NCI-H187 treated with DMSO at 0.1 percent for 48 hours (cell line): ENCODE data around the gene PLA1A.
"Not testable (repeated sequence)": the region's sequence is repeated elsewhere in the genome, so short reads cannot be mapped to it uniquely, and the experiment has no call there.

Experiments used
- DNase-seq: peaks from one replicate; lab custom pipeline; 2025; lab: John Stamatoyannopoulos, UW

Gene PLA1A

DNA sequence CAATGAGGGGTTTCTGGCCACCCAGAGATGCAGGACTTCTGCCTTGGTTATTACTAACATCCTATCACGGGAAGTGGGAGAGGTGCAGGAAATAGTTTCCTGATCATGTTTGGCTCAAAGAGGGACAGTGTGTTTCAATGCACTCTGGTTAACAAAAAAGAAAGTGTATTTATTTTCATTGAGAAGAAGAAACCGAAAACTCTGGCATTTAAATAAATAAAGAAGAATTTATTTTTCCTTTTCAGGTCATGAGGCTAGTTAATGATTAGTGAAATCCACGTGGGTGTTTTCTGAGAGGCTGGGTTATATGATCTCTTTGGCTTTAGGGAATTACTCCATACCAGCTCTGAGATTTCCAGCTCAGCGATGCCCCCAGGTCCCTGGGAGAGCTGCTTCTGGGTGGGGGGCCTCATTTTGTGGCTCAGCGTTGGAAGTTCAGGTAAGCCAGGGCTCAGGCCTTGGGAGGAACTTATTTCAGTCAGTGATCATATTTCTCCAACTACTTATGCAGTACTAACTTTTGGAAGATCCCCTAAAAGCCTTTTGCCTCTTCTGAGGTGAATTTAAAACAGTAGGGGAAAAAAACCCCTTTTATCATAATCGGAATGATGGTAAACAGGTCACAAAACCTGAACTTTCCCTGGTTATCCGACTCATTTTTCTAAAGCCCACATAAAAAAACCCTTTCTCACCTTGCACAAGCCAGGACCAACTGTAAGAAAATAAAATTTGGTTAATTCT lies at the start of gene PLA1A:
Gene PLA1A (plus strand): TSS at position 338 of the 741 bp plus-strand sequence. CDS start 29 bp downstream, at position 367.
- DNase-seq: no peak

DNA sequence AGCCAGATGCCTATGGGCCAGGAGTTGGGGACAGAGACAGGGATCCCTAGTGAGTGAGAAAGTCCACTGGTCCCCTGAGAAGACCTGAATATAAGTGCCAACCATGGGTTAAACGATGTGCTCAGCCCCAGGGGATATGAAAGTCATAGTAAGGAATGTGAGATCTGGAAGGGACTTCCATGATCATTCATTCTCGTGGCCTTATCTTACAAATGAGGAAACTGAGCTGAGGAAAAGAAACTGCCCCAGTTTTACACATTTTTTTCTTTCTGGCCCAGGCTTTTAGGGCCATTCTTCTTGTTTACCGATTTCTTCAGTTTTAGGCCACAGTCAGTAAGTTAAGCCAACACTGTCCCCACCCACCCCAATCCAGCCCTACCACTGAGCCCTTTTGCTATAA lies 49.3 kb upstream of the PLA1A start:
- DNase-seq: no peak

DNA sequence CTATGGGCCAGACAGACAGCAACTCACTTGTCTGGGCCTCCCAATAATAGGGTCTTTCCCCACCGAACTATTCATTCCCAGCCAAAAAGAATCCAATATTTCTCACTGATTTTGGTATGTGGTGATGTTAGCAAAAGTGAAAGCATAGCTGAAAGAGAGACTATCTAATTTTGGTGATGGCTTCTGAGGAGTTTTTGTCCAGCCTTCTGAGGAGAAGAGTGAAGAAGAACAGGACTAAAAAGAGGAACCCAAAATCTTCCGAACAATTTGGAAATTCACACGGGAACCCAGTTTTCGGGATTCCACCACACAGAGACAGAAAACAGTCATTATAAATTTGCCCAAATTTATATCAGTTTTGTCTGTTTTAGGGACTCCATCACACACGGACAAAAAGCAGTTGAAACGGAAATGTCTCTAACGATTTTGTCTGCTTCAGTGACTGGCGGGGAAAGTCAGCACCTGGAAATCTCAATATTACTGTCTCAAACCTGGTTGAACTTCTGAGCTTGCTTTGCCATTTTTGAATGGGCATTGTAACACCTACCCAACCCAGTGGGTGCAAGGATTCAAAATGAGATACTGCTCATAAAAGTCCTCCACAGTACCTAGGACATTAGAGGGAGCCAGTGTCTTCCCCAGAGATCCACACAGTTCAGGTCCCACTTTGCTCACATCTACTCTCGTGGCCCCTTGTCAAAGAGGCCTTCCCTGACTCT lies 47.3 kb upstream of the PLA1A start:
- no peak for DNase-seq

DNA sequence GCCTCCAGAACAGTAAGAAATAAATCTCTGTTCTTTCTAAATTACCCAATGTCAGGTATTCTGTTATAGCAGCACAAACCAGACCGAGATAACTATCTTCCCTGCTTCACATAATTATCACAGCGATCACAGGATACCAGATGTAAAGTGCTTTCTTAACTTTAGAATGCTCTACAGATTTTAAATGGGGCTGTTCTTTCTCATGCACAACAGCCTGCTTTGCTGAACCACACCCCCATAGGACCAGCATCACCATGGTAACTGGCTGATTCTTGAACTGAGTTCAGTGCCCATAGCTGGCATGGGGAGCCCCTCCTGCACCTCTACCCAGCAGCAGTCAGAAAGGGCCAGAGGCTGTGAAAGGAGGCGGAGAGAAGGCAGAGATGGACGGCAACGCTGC lies 46.1 kb upstream of the PLA1A start:
- DNase-seq: no peak

DNA sequence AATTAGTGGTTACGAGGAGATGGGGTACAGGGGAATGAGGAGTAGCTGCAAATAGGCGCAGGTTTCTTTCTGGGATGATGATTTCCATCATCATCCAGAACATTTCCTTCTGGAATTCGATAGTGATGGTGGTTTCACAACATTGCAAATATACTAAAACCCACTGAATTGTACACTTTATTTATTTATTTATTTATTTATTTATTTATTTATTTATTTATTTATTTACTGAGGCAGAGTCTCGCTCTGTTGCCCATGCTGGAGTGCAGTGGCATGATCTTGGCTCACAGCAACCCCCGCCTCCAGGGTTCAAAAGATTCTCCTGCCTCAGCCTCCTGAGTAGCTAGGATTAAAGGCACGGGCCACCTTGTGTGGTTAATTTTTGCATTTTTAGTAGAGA lies 44.8 kb upstream of the PLA1A start:
- not testable (repeated sequence) for DNase-seq

DNA sequence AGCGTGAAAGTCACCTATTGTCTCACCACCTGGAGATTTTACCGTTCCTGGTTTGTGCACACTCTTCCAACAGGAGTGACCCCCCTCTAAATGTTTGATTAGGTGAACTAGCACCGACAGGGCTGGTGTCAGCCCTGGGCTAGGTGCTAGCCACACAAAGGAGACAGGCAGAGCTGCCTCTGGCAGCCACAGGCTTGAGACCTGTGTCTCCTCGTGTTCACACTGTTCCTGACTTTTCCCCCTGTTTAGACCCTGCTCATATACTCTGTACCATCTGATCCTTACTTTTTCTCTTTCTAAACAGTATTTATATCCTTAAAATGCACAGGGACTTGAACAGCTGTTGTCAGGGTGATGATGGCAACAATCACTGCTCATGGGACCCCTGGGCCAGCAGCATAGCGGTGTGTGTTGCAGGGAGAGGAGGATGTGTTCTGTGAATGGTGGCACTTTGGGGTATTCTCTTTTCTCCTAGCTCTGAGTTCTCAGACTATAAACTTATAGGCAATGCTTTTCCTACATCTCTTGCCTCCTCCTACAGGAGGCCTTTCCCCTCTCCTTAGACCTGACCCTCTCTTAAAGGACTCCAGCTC lies 43.8 kb upstream of the PLA1A start:
- DNase-seq: no peak

DNA sequence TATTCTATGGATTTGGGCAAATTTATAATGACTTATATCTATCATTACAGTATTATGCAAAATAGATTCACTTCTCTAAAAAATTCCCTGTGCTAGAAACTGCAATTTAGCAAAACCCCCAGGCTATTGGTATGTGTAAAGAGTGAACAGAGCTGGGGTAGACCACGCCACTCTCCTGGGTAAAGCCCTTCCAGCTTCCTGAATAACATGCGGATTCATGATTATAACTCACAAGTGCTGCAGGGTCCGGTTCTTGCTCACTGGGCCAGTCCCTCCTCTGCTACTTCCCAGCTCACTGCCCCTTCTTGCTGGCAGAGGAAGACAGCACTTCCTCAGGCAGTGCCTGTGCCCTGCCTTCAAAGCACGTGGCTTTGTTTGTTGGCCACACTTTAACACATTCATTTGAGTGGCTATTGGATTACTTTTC lies 42.4 kb upstream of the PLA1A start:
- no peak for DNase-seq

- DNase-seq: no peak
These were observed 41.8 kb upstream of the PLA1A start for GRCh38 chr3:119555929-119556328.

DNA sequence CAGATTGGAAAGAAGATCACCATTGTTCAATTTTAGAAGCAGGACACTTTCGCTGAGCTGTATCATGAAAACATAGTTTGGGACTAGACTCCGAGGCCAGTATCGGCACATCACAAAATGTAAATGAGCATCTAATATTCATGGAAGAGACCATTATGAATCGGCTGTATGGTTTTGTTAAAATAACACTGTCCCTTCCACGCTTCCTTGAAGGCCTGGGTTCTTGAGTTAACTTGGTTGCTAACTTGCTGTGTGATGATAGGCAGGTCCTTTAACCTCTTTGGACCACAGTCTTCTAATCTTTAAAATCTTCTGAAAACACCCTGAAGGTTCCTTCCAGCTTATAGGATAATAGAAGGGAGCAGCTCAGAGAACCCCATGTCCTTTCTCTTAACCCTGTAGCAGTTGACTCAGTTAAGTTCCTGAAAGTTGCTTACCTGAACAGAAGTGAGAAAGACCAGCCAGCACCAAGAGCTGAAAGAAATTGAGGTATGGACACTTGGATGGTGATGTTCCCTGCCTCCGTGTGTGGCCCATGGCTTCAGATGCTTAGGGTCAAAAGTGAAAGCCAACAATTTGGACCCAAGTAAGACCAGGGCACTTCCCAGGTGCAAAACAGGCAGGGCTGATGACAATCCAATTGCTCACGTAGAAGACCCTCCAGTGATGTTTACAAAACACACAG lies 40.4 kb upstream of the PLA1A start:
- DNase-seq: no peak

GRCh38 chr3:119557877-119558269 lies 39.8 kb upstream of the PLA1A start:
- no peak for DNase-seq

DNA sequence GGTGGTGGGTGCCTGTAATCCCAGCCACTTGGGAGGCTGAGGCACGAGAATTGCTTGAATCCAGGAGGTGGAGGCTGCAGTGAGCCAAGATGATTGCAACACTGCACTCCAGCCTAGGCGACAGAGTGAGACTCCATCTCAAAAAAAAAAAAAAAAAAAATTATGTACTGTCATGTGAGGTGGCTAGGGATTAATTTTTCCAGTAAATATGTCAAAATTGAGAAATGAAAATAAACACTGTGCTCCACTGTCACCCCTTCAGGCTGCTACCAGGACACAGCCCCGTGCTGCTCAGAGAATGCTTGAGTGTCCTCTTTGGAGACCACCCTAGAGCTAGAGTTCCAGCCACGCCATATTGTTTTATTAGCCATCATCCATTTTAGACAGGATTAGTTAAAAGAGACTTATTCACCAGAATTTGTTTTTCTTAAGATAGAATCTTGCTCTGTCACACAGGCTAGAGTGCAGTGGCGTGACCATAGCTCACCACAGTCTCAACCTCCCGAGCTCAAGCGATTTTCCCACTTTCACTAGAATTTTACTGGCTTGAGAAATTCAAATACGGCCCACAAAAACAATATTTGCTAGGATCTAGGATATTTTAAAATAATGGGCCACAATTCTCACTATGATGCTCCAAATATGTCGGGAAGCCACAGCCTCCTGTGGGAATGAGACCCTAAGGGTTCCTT lies 38.9 kb upstream of the PLA1A start:
- DNase-seq: no peak

DNA sequence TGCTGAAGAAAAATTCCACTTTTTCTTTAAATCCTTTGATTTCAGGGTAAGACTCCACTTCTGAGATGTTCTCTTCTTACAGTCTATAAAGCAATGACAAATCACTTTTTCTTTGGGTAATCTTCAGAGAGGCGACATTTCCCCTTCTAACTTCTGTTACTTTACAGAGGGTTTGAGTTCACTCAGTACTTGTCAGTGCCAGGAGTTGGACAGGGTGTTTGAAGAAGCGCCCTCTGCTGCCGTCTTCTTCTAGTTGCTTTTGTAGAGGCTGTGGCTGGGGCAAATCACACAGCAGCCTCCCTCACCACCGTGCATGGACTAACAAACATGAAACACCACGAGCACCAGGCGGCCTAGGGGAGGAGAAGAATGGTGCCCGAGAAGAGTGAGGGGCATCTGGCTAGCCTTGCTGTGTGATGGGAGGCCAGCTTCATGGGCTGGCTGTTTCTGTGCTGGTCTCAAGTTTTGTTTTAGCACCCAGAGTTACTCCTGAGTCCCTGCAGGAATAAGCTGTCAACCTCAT lies 38.2 kb upstream of the PLA1A start, which contains the start of gene CD80:
Gene CD80 (minus strand): TSS at position 174 of the 523 bp plus-strand sequence. CDS start 1,886 bp downstream, outside the sequence.
- DNase-seq: no peak

GRCh38 chr3:119560160-119560559 lies 37.5 kb upstream of the PLA1A start:
- no peak for DNase-seq

GRCh38 chr3:119562307-119562961 lies 35.3 kb upstream of the PLA1A start:
- DNase-seq: no peak

GRCh38 chr3:119563334-119563733 lies 34.4 kb upstream of the PLA1A start:
- not testable (repeated sequence) for DNase-seq

GRCh38 chr3:119569156-119569555 lies 28.5 kb upstream of the PLA1A start:
- no peak for DNase-seq

DNA sequence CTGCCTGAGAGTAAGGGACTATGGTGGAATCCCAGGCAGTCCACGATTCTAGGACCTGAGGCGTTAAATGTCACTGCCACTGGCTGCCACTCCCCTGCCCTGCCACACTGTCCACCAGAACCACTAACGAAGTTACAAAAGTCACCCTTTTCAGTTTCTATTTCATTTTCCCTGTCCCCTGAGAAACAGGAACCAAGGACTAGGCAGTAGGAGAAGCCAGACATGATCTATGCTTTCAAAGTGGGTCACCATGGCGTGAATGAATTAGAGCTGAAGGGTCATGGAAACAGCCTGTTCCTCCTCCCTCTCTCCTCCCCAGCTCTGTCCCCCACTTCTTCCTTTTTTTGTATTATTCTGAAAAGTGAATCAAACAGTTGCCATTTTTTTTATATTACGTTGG lies 27.5 kb upstream of the PLA1A start:
- no peak for DNase-seq

- no peak for DNase-seq
These were observed 26.5 kb upstream of the PLA1A start for GRCh38 chr3:119571230-119571629.

GRCh38 chr3:119571688-119572087 lies 26.0 kb upstream of the PLA1A start:
- no peak for DNase-seq

- no peak for DNase-seq
These were observed 22.2 kb upstream of the PLA1A start for GRCh38 chr3:119575507-119575906.
